HT-29 (cell line): ENCODE measurements around the gene CPNE4. TPM values are rescaled to one million over a fixed set of nuclear protein-coding genes. Genes with fewer than 3 reads are reported as not detected.
A peak's percentile ranks its signal among the peaks of the same experiment; 100 is the strongest.
"Not testable (repeated sequence)": the region's sequence is repeated elsewhere in the genome, so short reads cannot be mapped to it uniquely, and the experiment has no call there.

Source experiments
- DNase-seq: peaks from one replicate; pipeline ENCODE4 v3.0.0-alpha.2; 2015; ENCODE audit warnings: low spot score
- total RNA-seq: library from RNA; depleted of rRNA; stranded (reverse); fragments of >200 nt; shearing (Covaris generic); gene quantifications from 2 replicates; pipeline ENCODE4 v1.2.3, GENCODE V29; 2014

Gene CPNE4
- total RNA-seq, 1 experiment from 2014 or later = not detected

DNA sequence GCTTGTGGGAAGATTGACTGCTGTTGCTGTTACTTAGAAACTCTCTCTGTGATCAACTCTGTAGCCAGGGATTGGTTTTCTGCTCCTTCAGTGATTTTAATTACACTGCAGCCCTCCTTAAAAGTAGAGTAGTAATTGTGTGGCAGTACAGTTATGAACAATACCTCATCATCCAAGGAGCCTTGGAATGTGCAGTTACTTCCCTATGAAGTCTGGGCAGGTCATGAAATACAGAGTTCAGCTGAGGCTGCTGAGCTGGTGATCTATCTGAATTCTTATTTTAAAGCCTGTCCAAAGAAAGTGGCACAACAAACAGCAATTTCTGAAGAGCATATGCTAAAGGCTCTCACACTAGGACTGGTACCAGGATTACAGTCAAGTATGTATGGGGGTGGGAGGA lies 494.7 kb downstream of the CPNE4 start:
- no peak for DNase-seq

DNA sequence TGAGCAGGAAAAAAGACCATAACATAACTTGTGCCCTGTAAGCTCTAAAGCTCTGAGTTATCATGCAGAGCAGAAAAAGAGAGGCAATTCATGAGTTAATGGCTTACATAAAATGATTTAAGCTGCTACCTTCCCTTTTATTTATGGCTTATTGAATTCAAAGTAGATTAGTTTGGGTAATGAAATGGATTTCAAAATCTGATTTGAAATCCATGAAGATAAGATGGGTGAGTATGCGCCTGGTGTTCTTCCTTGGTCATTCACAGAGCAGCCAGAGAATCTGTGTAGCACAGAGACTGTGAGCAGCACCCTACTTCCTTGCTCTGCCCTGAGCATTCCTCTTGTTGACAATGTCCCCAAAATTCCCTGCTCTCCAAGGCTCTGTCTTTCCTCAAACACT lies 495.8 kb downstream of the CPNE4 start:
- DNase-seq = no peak

DNA sequence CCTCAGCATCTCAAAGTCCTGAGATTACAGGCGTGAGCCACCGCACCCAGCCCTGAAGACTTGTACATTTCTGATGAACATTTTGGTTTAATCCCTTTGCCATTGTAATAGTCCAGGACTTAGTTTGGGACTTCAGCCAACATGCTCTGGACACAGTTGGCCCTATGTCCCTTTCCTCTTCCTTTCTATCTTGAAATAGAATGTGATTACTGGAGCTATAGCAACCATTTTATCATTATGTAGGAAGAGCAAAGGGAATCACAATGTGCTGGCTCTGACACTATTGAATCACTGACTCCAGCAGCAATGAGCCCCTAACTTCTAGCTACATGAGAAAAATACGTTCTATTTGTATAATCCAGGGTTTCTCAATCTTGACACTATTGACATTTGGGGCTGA lies 497.3 kb downstream of the CPNE4 start:
- DNase-seq = no peak

GRCh38 chr3:131535596-131535995 lies 499.2 kb downstream of the CPNE4 start:
- no peak for DNase-seq

GRCh38 chr3:131535131-131535530 lies 499.7 kb downstream of the CPNE4 start:
- DNase-seq = no peak

- DNase-seq = no peak
These were observed 502.2 kb downstream of the CPNE4 start for GRCh38 chr3:131532645-131533044.

GRCh38 chr3:131530843-131531242 lies 504.0 kb downstream of the CPNE4 start:
- no peak for DNase-seq

GRCh38 chr3:131530388-131530787 lies 504.4 kb downstream of the CPNE4 start:
- no peak for DNase-seq

- no peak for DNase-seq
These were observed 507.9 kb downstream of the CPNE4 start for GRCh38 chr3:131526801-131527347.

- no peak for DNase-seq
These were observed 516.1 kb downstream of the CPNE4 start for GRCh38 chr3:131518680-131519079.

DNA sequence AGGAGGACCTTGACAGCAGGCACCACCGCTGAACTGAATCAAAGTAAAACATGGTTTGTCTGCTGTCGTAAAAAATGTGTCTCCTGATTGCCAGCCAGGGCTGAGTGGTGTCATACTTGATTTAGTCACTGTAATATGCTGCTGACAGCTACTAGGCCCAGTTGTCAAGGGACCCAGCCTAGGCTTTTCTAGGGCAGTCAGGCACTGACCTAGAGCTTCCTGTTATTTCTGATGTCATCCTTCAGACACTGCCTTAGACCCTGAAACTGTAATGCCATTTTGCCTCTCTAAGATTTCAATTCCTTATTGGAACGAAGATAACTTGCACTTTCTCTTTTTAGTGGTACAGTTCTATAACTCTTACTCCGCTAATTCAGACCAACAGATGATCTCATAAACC lies 529.4 kb downstream of the CPNE4 start:
- DNase-seq = no peak

DNA sequence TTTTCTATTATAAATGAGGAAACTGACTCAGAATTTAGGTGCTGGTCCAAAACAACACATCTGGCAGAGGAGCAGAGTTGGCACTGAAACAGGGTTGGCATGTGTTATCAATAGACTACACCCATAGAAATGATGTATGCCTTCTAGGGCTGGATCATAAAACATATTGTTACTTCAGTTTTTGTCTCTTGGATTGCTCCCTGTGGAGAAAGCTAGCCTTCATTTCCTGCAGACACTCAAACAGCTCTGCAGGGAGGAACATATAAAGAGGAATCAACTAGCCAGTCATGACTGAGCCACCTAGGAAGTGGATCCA lies 531.5 kb downstream of the CPNE4 start:
- DNase-seq = no peak

DNA sequence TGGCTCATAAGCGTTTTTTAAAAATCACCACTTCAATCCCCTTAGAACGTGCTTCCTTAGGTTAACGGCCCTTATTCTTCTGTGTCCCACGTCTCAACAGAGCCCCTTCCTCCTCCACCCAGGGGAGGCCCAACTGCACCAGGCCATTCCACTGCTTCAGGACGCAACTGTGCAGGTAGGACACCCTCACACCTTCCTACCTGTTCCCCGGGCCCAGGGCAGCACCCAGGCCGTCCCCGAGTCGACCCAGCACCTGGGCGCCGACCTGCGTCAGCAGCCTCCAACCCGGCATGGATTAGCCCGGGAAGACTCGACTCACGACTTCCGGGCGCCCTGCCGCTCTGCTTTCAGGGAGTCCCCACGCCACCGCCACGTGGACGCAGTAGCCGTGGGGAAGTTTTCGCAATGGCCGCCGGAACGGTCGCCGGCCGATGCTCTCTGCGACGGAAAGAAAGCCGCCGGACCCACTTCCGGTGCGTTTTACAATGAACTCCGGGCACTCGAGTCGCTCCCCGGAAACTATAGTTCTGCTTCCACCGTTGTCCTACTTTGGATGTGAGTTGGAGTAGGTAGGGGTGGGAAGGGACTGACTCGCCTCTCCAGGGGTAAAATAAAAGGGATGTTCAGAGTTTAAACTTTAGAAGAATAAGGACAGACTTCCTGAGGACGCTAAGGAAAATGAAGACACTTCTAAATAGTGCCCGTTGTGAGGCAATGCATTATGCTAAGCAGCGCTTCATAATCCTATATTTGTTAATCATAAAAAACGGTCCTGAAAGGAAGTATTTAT lies 532.1 kb downstream of the CPNE4 start, which contains the start of gene MRPL3:
Gene MRPL3, minus strand, starts transcription at position 442 of the 790 bp plus-strand sequence. Its CDS starts 150 bp downstream, at position 292.
- peak; percentile 88 for DNase-seq

DNA sequence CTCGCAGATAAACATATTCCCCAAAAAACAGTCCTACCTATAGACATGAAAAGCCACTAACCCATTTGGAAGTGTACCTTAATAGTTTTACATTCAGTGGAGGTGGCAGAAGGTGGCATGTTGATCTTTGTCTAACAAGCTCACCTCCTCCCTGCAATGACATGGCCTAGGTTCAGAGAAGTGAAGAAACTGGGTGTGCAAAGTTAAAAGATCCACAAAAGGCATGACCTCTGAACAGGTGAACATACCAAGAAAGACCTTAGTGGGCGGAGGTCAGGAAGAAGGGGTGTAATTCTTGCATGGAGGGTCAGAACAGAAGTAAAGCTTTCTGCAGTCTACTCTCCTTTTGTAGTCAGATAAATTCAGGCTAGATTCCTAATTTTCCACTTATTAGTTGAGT lies 532.9 kb downstream of the CPNE4 start:
- DNase-seq = no peak

GRCh38 chr3:131494706-131495105 lies 540.1 kb downstream of the CPNE4 start:
- no peak for DNase-seq

GRCh38 chr3:131491775-131492174 lies 543.0 kb downstream of the CPNE4 start:
- DNase-seq = no peak

DNA sequence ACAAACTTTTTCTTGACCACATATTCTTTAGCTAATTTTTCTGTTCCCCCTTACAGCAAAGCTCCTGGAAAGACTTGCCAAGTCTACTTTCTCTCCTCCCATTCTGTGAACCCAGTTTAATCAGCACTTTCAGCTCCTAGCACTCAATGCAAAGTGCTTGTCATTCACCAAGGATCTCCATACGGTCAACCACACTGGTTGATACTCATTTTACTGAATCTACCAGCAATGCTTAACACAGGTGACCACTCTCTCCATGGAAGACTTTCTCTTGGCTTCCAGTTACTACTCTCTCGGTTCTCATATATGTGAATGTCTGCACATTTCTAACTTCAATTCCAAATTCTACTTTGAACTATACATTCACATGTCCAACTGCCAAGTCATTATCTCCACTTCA lies 543.7 kb downstream of the CPNE4 start:
- DNase-seq = no peak

DNA sequence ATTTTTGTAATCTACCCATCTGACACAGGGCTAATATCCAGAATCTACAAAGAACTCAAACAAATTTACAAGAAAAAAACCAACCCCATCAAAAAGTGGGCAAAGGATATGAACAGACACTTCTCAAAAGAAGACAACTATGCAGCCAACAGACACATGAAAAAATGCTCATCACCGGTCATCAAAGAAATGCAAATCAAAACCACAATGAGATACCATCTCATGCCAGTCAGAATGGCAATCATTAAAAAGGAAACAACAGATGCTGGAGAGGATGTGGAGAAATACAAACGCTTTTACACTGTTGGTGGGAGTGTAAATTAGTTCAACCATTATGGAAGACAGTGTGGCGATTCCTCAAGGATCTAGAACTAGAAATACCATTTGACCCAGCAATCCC lies 548.3 kb downstream of the CPNE4 start:
- DNase-seq = not testable (repeated sequence)

DNA sequence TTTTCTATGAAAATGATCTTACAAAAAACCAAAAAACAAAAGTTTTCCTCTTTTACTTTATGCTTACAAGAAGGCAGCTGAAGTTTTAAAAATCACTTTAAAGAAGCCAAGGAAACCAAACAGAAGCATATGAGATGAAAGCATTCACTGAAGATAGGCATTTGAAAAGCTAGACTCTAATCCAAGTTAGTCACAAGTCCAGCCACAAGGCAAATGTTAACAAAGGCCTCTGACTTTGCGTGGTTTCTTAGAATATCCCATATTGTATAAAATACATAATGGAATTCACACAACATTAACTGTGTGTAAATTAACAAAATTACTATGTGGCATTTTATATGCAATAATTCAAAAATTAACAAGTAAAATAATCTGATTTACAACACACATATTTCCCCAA lies 549.7 kb downstream of the CPNE4 start:
- DNase-seq = no peak

DNA sequence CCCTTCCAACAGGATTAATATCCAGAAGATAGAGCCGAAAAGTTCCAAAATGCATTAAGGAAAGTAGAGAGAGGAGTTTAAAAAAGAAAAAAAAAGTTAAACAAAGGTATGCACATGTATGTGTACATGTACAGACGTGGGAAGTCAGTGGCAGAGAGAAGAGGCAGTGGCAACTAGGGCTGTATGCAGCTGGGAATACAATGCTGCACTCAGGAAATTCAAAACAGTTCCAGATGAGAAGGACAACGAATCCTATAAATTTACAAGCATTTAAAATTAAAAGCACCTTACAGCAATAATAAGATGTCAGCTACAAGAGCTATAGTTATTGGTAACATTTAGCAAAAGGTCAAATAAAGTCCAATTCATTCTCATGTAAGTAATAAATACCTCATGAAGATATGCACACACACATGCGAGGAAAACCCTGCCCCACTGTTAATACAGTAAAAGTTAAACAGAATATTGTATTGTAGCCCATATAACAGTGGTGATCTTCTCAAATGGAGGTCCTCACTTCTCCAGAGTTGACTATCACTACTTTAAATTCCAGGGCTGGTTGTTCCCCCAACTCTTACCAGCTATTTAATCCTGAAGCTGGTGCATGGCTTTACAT lies 550.2 kb downstream of the CPNE4 start:
- DNase-seq = no peak
